GM18526 (cell line): Measurements from ENCODE around the gene TAF7.

Experiments used
- POLR2A ChIP-seq: IDR thresholded peaks from 3 replicates; pipeline ENCODE4 v1.6.1; 2011; ENCODE audit not compliant: insufficient read length; ENCODE audit errors: extremely low read depth

The TAF7 gene

DNA sequence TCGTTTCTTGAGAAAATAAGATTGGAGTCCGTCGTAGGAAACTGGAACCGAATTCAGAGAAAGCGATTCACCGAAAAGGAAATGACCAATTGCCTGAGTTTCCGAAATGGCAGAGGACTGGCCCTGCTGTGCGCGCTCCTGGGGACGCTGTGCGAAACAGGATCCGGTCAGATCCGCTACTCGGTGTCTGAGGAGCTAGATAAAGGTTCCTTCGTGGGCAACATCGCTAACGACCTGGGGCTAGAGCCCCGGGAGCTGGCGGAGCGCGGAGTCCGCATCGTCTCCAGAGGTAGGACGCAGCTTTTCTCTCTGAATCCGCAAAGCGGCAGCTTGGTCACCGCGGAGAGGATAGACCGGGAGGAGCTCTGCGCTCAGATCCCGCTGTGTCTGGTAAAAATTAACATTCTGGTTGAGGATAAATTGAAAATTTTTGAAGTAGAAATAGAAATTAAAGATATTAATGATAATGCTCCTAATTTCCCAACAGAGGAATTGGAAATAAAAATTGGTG is 23.4 kb upstream of the TAF7 start:
- TF ChIP-seq POLR2A, result no peak

DNA sequence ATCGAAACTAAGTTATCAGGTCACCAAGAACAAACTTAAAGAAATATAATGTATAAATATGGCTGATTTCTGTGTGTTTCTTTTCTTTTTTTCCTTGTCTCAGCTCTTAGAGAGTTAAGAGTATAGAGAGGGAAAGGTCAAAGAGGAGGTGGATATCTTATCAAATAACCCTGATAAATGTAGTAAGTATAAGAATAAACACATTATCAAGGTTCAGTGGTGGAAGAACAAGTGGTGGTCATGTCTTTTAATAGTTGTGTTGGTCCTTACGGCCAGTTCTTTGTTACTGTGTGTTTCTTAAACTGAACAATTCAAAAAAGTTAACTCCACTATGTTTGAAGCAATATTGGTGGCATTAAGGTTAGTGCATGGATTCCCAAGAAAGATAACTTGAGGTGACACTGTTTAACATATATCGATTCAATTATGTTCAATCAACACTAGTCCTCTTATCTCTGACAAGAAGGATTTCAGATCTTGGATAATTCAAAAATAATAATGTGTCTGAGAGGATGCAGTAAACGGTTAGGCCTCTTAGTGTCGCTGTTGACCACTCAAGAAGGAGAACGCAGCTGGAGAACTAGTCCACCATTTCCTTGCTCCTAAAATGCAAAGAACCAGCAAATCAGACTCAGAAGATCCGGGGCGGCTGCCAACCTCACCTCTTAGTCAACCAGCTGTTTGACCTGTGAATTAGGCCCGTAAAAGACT is 22.8 kb upstream of the TAF7 start, which contains the start of gene PCDHGA3:
Gene PCDHGA3, plus strand, starts transcription at position 588 of the 711 bp plus-strand sequence. CDS start 205 bp downstream, outside the sequence.
- no peak for TF ChIP-seq POLR2A

DNA sequence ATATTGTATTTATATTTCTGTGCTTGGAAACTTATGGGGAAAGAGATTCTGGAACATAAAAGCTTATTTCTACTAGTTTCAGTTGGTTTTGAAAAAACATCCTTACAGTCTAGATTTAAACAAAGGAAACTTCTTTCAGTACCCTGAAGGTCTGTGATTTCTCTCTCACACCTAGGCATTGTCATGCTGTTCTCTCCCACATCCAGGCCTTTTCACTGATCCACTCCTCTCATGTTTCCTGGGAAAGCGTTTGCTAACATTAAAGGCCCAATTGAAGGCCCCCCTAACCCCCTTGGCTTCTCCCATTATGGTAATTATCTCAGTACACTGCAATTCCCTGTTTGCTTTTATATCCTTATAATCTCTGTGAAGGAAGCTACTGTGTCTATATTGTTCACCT is 22.2 kb upstream of the TAF7 start:
- no peak for TF ChIP-seq POLR2A

DNA sequence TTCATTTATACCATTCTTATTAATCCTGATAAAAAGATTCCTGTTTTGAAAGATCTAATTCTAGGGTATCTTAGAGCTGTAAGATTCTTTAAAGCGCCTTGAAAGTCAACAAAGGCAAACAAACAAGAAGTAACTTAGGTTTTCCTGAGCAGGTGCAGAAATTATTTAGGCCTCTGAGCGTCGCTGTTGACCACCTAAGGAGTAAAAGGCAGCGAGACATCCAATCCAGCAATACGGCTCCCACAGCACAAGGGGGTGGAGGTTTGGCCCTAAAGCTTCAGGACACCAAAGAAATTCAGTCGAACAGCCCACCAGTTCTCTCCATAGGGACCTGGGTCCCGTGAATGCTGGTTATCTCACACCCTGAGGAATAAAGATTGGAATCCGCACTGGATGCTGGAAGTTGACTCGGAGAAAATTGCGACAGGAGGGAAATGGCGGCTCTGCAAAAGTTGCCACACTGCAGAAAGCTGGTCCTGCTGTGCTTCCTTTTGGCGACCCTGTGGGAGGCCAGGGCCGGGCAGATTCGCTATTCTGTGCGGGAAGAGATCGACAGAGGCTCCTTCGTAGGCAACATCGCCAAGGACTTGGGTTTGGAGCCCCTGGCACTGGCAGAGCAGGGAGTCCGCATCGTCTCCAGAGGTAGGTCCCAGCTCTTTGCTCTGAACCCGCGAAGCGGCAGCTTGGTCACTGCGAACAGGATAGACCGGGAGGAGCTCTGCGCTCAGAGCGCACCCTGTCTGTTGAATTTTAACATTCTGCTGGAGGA is 18.1 kb upstream of the TAF7 start, which contains the start of gene PCDHGA2:
Gene PCDHGA2, plus strand, starts transcription at position 223 of the 769 bp plus-strand sequence.
- no peak for TF ChIP-seq POLR2A

DNA sequence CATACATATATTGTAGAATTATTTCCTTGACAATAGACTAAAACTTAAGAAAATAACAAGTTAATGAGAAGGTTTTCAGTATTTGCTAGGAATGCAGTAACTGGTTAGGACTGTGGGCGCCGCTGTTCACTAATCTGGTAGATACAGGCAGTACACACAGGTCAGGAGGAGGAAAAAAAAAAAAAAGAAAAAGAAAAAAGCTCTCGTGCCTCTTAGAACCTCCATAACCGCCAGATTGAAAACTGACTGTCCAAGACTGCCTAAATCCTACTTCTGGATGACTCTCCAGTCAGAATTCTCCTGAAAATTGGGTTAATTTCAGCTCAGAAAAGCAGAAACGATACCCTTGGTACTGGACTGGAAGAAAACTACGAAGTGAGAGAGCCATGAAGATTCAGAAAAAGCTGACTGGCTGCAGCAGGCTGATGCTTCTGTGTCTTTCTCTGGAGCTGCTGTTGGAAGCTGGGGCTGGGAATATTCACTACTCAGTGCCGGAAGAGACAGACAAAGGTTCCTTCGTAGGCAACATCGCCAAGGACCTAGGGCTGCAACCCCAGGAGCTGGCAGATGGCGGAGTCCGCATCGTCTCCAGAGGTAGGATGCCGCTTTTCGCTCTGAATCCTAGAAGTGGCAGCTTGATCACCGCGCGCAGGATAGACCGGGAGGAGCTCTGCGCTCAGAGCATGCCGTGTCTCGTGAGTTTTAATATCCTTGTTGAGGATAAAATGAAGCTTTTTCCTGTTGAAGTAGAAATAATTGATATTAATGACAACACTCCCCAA is 9.9 kb upstream of the TAF7 start, which contains the start of gene PCDHGA1:
Gene PCDHGA1, plus strand, starts transcription at position 216 of the 782 bp plus-strand sequence.
- no peak for TF ChIP-seq POLR2A

DNA sequence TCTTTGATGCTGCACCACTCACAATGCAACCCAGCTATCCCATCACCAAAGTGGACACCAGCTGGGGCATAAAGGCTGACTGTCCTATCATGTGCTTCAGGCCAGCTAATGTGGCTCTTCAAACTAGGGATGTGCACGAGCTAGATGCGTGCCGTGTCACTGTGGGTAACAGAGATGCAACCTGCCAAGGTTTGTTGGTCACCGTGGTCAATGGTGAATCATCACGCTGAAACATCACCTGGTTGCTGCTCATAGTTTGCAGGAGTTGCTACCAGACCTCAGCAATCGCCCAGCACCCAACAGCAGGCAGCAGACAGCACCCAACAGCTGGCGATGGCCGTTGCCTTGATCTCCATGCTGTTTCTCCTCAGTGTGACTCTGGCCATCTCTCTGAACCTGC is 7.6 kb upstream of the TAF7 start:
- no peak for TF ChIP-seq POLR2A

DNA sequence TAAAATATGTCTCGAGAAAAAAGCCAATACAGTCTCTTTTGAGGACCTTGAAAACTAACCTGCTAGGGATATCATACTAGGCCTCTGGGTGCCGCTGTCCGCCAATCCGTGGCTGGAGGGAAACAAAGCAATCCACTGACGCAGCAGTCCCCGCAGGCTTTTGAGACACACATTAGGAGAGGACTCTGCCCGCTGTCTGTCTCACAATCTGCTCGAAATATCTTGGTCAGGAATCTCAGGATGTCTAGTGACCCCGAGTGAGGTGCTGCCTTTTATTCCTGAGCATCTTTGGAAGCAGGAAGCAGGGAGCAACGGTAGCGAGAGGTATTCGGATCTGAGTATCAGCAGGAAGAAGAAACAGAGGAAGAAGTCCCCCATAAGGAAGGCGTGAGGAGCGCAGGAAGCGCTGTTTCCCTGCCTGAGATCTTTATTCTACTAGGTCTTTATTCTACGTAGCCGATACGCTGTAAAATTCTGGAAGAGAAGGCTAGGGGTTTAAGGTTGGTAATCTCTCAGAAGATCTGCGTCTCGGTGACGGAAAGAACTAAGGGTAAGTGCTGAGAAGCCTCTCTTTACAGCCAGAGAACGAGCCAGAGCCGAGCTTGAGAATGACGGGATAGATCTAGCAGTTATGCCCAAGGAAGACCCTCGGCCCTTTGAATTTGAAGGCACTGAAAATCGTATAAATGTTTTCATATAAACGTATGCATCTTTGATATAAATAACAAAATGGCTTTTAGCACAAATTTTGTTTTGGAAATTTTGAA is 5.7 kb upstream of the TAF7 start:
- TF ChIP-seq POLR2A, result no peak

DNA sequence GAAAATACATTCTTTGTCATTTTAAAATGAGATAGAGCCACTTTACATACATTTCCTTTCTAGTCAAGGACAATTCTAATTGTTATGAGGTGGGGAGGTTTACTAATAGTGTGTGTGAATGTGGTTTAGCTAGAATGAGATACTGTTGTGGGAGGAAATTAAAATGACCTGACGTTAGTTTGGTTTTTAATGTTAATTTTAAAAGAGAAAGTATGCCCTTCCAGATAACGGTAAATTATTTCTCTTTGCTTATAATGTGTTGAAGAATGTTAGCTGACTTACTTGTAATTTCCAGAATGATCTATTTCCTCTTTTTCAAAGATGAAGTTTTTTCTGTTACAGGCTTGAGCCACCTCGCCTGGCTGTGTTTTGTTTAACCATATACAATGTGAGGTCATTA is 1.7 kb upstream of the TAF7 start:
- TF ChIP-seq POLR2A, result no peak

DNA sequence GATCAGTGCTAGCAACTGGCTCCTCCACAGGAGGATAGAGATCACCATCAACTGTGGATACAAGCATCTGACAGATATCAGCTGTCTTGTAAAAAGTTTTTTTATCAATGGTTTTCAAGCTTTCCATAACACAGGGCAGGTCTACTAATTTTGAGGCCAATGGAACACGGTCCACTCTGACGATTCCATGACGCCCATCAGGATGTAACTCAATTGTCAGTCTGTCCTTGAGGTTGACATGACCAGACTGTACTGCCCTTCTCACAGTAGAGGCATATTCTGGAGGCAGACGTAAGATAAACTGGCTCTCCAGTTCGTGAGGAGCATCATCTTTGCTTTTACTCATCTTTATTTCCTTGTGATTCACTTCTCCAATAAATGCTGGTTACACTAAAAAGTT is 885 bp downstream of the TAF7 start:
- TF ChIP-seq POLR2A, result no peak

DNA sequence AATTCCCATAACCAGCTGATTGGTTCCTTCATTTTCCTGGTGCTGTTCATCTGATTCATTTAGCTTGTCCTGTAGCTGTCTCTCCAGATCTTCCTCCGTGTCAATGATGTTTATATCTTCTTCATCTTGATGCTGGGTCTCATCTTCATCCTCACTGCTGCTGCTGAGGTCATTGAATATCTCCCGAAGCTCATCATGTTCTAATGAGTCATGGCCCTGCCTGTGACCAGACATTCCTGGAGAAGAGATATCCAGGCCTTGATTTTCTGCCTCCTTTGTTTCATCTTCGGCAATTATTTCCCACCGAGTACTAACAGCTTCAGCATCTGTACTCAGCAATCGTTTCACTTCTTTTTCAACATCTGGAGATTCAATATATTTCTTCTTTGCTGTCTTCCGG is 1.4 kb downstream of the TAF7 start:
- TF ChIP-seq POLR2A, result no peak

DNA sequence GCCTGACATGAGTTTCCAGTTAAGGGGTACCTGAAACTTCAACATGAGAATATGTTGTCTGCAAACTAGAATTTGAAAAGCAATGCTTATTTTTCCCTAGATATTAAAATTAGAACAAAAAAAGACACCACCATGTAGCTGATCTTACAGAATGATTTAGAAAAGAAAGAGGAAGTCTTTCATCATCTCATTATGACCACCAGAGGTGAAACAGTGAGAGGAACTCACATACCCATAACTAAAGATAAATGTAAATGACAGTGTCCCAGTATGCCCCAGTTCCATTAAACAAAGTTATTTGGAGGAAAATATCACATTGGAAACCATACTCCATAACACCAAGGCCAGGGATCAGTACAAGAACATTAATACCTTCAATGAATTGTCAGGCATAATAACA is 6.9 kb downstream of the TAF7 start:
- no peak for TF ChIP-seq POLR2A

DNA sequence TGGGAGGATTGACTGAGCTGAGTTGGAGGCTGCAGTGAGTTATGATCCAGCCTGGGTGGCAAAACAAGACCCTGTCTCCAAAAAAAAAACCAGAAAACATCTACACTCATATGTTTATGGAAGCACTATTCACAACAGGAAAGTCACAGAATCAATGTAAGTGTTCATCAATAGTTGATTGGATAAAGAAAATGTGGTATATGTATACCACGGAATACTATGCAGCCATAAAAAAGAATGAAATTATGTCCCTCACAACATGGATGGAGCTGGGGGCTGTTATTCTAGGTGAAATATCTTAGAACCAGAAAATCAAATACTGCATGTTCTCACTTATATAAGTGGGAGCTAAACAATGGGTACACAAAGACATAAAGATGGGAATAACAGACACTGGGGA is 14.0 kb downstream of the TAF7 start:
- TF ChIP-seq POLR2A, result no peak

DNA sequence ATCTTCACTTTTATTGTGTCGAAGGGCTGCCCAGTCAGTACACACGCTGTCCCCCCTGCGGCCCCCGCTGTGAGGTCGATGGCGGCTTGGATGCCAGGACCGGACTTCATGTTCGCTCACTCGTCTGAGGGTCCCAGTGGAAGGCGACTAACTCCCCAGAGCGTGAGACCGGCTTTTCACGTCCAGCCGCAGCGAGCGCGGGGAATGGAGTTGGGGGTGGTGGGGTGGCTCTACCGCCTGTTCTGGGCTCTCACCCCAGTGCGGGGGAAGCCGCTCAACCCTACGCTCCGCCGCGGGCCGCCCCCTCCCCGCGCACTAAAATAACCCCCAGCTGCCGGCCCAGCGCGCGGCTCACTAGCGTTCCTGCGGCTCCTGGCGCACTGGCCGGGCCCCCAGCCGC is 16.8 kb downstream of the TAF7 start, which contains the start of gene SLC25A2:
Gene SLC25A2, minus strand, starts transcription at position 294 of the 400 bp plus-strand sequence. Its CDS starts 184 bp downstream, at position 110.
- no peak for TF ChIP-seq POLR2A

DNA sequence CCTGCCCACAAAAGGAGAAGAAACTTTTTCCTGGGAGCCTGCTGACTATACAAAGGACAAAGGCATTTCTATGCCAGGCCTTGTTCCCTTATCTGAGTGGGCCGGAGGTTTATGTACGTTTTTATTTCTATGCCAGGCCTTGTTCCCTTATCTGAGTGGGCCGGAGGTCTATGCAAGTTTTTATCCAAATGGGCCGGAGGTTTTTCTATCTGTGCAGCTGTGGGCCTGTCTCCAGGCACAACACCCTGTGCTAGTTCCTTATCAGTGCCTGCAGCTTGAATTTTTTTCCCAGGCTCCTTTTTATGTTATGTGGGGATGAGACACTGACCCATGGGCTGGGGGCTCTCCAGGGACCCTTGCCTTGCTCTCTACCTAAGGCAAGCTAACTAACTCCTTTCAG is 22.2 kb downstream of the TAF7 start:
- no peak for TF ChIP-seq POLR2A
